Measurements from ENCODE around the gene HUWE1. TPM values are rescaled to one million over a fixed set of nuclear protein-coding genes. Genes with fewer than 3 reads are reported as not detected.

HUWE1 gene
- total and polyA plus RNA-seq, 2 of the 13 experiments (the other 11 are each of a cell fraction or from before 2014, with no cell fraction given) = 63.2 to 68.1 TPM

DNA sequence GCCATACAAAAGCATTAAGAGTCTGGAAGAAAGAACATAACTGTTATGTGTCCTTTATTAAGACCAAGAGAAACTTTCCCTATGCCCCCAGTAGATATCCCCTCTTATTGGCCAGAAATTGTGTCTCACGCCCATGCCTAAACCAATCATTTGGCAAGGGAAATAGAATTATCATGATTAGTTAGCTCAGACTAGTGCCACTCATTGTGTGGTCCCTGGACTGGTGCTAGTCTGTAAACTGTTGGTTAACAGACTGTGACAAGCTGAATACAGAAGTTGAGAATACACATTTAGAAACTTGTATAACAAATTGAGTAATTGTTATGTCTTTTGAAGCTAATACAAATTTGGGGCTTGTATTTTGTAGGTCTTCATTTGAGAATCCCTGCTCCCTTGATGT is 8.1 kb upstream of the HUWE1 start:
- no peak for FAIRE-seq
- Histone ChIP-seq H3K79me2 (ENCODE audit: insufficient read depth, low read length) (no peaks in the 10 kb centered on the region), H4K20me1 (ENCODE audit: insufficient read depth, low read length) (no peaks in the 10 kb centered on the region), H3K27ac (ENCODE audit: extremely low read length, insufficient read depth, low read length) (no peak overlapping the region), H3K4me2 (ENCODE audit: low read depth, low read length) (no peak overlapping the region), H3K27me3 (ENCODE audit: control insufficient read depth in 1 of 2, insufficient read depth in 2 of 2, low read length in 2 of 2) (no peaks in the 10 kb centered on the region), H3K36me3 (replicated peaks in 1 of 2; ENCODE audit: control insufficient read depth in 1 of 2, insufficient read depth in 2 of 2, low read length in 2 of 2) (no peaks in the 10 kb centered on the region), H3K9me3 (ENCODE audit: low read length) (no peaks in the 10 kb centered on the region), H2AFZ (ENCODE audit: low read length) (no peak overlapping the region), H3K4me1 (ENCODE audit: insufficient read depth, low read length) (no peaks in the 10 kb centered on the region), H3K4me3 (replicated peaks in 1 of 3; ENCODE audit: insufficient read depth in 1 of 3, low read depth in 2 of 3, low read length in 3 of 3) (no peak overlapping the region), H3K9ac (ENCODE audit: insufficient read depth, low read depth, low read length) (no peak overlapping the region)
- ATAC-seq = no peak
- POLR2A ChIA-PET = interaction anchor here (1.2 kb wide), 1 partner anchor 10 kb away, joined by 3 read pairs; no protein-coding TSS in a partner anchor
- TF ChIP-seq ZNF7 (CRISPR knock-in tag; IDR thresholded peaks at IDR 0.05) = no peak
- no peak for TF ChIP-seq SNAI1 (CRISPR knock-in tag; IDR thresholded peaks at IDR 0.05; ENCODE audit: borderline replicate concordance)
- no peak for TF ChIP-seq ZNF101 (CRISPR knock-in tag; IDR thresholded peaks at IDR 0.05; ENCODE audit: borderline replicate concordance, low read depth)
- TF ChIP-seq, protein P1, sequence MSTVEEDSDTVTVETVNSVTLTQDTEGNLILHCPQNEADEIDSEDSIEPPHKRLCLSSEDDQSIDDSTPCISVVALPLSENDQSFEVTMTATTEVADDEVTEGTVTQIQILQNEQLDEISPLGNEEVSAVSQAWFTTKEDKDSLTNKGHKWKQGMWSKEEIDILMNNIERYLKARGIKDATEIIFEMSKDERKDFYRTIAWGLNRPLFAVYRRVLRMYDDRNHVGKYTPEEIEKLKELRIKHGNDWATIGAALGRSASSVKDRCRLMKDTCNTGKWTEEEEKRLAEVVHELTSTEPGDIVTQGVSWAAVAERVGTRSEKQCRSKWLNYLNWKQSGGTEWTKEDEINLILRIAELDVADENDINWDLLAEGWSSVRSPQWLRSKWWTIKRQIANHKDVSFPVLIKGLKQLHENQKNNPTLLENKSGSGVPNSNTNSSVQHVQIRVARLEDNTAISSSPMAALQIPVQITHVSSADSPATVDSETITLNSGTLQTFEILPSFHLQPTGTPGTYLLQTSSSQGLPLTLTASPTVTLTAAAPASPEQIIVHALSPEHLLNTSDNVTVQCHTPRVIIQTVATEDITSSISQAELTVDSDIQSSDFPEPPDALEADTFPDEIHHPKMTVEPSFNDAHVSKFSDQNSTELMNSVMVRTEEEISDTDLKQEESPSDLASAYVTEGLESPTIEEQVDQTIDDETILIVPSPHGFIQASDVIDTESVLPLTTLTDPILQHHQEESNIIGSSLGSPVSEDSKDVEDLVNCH (CRISPR knock-in tag; IDR thresholded peaks at IDR 0.05) = no peak
- no peak for TF ChIP-seq U2AF2 (IDR thresholded peaks at IDR 0.05; ENCODE audit: low read depth, low read length)
- TF ChIP-seq, protein P2, sequence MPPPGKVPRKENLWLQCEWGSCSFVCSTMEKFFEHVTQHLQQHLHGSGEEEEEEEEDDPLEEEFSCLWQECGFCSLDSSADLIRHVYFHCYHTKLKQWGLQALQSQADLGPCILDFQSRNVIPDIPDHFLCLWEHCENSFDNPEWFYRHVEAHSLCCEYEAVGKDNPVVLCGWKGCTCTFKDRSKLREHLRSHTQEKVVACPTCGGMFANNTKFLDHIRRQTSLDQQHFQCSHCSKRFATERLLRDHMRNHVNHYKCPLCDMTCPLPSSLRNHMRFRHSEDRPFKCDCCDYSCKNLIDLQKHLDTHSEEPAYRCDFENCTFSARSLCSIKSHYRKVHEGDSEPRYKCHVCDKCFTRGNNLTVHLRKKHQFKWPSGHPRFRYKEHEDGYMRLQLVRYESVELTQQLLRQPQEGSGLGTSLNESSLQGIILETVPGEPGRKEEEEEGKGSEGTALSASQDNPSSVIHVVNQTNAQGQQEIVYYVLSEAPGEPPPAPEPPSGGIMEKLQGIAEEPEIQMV (CRISPR knock-in tag; IDR thresholded peaks at IDR 0.05; ENCODE audit: low read depth) = no peak
- TF ChIP-seq ZNF780A (CRISPR knock-in tag; IDR thresholded peaks at IDR 0.05) = no peak
- TF ChIP-seq, protein P3, sequence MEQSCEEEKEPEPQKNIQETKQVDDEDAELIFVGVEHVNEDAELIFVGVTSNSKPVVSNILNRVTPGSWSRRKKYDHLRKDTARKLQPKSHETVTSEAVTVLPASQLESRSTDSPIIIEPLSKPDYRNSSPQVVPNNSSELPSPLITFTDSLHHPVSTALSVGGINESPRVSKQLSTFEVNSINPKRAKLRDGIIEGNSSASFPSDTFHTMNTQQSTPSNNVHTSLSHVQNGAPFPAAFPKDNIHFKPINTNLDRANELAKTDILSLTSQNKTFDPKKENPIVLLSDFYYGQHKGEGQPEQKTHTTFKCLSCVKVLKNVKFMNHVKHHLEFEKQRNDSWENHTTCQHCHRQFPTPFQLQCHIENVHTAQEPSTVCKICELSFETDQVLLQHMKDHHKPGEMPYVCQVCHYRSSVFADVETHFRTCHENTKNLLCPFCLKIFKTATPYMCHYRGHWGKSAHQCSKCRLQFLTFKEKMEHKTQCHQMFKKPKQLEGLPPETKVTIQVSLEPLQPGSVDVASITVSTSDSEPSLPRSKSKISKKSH (CRISPR knock-in tag; IDR thresholded peaks at IDR 0.05; ENCODE audit: borderline replicate concordance) = no peak
- no peak for TF ChIP-seq KAT7 (CRISPR knock-in tag; IDR thresholded peaks at IDR 0.05; ENCODE audit: borderline replicate concordance)
- TF ChIP-seq FOXJ3 (CRISPR knock-in tag; IDR thresholded peaks at IDR 0.05; ENCODE audit: borderline replicate concordance) = no peak
- TF ChIP-seq HHEX (CRISPR knock-in tag; IDR thresholded peaks at IDR 0.05) = no peak
- TF ChIP-seq, protein P4, sequence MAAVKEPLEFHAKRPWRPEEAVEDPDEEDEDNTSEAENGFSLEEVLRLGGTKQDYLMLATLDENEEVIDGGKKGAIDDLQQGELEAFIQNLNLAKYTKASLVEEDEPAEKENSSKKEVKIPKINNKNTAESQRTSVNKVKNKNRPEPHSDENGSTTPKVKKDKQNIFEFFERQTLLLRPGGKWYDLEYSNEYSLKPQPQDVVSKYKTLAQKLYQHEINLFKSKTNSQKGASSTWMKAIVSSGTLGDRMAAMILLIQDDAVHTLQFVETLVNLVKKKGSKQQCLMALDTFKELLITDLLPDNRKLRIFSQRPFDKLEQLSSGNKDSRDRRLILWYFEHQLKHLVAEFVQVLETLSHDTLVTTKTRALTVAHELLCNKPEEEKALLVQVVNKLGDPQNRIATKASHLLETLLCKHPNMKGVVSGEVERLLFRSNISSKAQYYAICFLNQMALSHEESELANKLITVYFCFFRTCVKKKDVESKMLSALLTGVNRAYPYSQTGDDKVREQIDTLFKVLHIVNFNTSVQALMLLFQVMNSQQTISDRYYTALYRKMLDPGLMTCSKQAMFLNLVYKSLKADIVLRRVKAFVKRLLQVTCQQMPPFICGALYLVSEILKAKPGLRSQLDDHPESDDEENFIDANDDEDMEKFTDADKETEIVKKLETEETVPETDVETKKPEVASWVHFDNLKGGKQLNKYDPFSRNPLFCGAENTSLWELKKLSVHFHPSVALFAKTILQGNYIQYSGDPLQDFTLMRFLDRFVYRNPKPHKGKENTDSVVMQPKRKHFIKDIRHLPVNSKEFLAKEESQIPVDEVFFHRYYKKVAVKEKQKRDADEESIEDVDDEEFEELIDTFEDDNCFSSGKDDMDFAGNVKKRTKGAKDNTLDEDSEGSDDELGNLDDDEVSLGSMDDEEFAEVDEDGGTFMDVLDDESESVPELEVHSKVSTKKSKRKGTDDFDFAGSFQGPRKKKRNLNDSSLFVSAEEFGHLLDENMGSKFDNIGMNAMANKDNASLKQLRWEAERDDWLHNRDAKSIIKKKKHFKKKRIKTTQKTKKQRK (IDR thresholded peaks at IDR 0.05; ENCODE audit: low read length) = no peak
- TF ChIP-seq ZFP37 (CRISPR knock-in tag; IDR thresholded peaks at IDR 0.05; ENCODE audit: borderline replicate concordance) = no peak
- no peak for TF ChIP-seq GABPB1 (CRISPR knock-in tag; IDR thresholded peaks at IDR 0.05)
- TF ChIP-seq CBX5 (CRISPR knock-in tag; IDR thresholded peaks at IDR 0.05; ENCODE audit: borderline replicate concordance) = no peak
- TF ChIP-seq ZNF251 (CRISPR knock-in tag; IDR thresholded peaks at IDR 0.05) = no peak
- no peak for TF ChIP-seq ZNF839 (CRISPR knock-in tag; IDR thresholded peaks at IDR 0.05; ENCODE audit: borderline replicate concordance)
- no CpG with 5 or more reads among the region's 1 CpG for WGBS (ENCODE audit: low lambda C conversion rate)
- BruUV-seq (replicated peaks) = no TSS peak
- intact Hi-C loops (cut with micrococcal nuclease; ENCODE audit: unreplicated experiment) = no loop called here
- in situ Hi-C loops (cut with HindIII; ENCODE audit: extremely low pct_ligation_motif_present, low pct_unique_long_range_greater_than_20kb) = no loop called here
- CTCF ChIA-PET (ENCODE audit: low intra/inter-chr PET ratio, low total read pairs) = no interaction called here
- no peak for DNase-seq (ENCODE audit: low spot score)
